C4-2B (cell line): Measurements from ENCODE around the gene NT5C2.

ENCODE experiments used
- H3K27ac ChIP-seq: fragments of 450-650 bp; 2 replicates; pipeline ENCODE4 v1.5.1; 2017
- ZFX ChIP-seq: fragments of 450-650 bp; IDR thresholded peaks from 2 replicates; pipeline ENCODE4 v1.6.1; 2017
- TF ChIP-seq, protein P1 (sequence below): fragments of 450-650 bp; conservative IDR thresholded peaks from 2 replicates; pipeline ENCODE4 v1.5.1; 2017; ENCODE audit warnings: mild to moderate bottlenecking

Gene NT5C2

DNA sequence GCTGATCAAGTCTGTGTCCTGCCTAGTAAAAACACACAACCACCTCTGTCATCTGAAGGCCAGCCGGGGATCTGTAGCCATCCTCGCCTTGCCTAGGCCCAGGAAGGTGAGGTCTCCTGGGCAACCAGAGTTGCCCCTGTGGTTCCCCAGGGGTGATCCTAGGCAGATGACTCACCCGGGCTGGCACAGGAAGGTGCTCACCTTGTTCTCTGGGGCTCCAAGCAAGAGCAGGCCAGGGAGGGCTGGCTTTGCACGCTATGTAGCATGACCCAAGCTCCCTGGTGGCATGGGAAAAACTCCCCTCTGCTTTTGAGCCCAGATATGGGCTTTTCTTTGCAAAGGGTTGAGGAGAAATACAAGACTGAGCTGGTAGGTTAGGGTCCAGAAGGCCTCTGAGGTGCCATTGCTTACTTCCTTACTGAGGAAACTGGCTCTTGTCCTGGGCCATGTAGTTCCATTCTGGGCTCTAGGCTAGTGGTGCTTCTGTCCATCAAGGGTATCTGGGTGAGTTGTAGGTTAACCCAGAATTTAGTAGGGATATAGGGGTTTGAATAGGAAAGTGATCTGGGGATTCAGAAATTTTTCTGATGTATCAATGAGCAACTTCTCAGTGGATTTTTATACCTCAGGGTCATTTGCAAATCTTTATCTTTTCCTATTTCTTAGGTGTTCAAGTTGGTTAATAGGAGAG, 112.0 kb downstream of the NT5C2 start:
- TF ChIP-seq ZFX: no peak
- TF ChIP-seq, protein P1, sequence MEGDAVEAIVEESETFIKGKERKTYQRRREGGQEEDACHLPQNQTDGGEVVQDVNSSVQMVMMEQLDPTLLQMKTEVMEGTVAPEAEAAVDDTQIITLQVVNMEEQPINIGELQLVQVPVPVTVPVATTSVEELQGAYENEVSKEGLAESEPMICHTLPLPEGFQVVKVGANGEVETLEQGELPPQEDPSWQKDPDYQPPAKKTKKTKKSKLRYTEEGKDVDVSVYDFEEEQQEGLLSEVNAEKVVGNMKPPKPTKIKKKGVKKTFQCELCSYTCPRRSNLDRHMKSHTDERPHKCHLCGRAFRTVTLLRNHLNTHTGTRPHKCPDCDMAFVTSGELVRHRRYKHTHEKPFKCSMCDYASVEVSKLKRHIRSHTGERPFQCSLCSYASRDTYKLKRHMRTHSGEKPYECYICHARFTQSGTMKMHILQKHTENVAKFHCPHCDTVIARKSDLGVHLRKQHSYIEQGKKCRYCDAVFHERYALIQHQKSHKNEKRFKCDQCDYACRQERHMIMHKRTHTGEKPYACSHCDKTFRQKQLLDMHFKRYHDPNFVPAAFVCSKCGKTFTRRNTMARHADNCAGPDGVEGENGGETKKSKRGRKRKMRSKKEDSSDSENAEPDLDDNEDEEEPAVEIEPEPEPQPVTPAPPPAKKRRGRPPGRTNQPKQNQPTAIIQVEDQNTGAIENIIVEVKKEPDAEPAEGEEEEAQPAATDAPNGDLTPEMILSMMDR: no peak
- no peak overlapping the region for H3K27ac ChIP-seq

DNA sequence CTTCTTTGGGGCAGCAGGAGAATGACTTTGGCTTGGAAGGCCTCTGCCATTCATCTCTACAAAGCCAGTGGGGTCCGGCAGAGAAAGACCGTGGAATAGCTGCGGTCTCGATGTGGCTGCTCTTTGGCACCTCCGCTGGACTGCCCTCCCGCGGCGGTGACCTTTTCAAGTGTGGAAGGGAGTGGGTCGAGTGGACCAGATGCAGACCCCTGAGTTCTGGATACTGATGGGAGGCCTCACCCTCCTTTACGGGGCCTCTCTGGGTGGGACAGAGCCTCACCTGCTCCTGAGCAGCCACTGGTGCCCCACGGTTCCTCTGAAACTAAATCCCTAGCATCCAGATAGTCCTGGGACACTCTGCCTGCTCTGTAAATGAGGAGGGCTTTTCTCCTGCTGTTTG, 113.1 kb downstream of the NT5C2 start:
- no peak for TF ChIP-seq ZFX
- TF ChIP-seq, protein P1: no peak
- H3K27ac ChIP-seq: no peak overlapping the region

DNA sequence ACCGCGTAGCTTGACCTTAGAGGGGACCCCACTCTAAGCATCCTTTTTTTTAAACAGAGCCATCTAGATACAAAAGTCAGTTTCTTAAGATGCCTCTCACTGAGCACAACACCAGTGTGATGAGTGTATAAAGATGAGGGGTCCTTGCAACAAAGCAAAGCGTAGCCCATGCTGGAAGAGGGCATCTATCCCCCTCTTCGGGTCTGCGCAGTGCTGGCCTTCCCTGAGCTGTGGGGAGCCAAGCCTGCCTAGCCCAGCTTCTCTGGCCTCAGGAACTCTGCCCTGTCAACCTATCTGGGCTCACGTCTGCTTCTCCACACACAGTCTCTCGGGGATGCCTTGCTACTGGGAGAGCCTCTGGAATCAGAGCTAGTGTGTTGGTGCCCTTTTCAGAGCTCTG, 114.0 kb downstream of the NT5C2 start:
- H3K27ac ChIP-seq: no peak overlapping the region
- TF ChIP-seq, protein P1: no peak
- TF ChIP-seq ZFX: no peak

DNA sequence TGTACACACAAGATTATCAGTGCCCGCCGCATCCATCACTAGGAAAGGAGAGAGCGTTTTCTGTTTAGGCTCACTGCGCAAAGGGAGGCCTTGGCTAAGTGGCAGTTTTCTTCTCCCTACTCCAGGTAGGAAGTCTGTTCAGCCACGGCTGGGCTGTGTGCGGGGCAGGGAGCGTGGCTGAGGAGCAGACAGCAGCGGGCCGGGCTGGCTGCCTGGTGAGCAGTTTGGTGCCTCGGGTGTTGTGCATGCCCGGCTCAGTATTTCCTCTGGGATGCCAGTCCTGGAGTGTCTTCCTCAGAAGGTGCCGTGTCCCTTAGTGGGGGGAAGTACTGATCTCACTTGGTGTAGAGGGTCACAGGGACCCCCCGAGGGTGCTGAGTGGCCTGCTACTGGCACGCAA, 114.4 kb downstream of the NT5C2 start:
- no peak for TF ChIP-seq ZFX
- TF ChIP-seq, protein P1: no peak

DNA sequence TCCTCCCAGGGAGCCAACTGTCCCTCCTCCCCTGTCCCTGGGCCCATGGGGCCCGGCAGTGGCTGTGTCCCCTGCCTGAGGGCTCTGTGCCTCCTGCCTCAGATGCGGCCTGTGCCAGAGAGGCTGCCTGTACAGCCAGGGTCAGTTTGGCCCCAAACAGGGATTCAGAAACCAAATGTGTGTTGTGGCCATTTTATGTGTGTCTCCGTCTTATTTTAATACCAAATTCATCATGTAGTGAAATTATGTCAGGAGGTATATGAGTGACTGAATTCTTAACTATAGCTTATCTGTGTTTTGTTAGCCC, 114.8 kb downstream of the NT5C2 start:
- no peak overlapping the region for H3K27ac ChIP-seq
- TF ChIP-seq, protein P1: no peak
- no peak for TF ChIP-seq ZFX

More for the DNA sequence above, 114.4 kb downstream of the NT5C2 start:
- no peak overlapping the region for H3K27ac ChIP-seq

DNA sequence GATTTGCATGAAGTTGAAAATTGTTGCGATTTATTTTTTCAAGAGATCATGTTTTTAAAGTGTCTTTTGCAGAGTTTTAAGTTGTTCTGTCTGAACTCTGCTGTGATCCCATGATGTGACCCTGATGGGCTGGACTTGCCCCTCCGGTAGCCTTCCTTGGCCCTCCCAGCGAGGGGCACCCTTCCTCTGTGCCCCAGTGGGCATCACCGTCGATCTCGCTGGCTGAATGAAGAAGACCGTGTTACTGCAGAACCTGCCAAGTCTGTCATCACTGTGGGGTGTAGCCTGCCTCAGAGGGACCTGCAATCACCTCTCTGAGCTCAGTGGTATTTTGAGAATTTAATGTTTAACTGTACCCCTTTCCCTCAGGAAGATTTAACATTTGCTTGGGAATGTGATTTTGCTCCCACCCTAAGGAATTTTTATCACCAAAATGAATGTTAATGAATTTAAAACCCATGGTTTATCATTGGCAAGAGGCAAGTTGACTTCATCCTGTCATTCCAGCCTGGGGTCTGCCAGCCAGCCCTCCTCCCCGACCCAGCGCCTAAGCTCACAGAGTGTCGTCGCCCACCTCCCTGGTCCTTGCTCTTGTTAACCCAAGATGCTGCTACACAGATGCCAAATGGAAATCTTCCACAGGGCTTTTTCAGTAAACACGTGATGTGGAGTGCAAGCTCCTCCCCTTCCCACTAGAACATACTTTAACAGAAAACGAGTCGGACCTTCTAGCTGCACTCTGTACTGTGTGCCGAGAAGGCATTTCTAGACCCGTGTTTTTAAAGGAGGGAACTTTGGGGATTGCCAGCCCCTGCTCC, 115.4 kb downstream of the NT5C2 start:
- TF ChIP-seq, protein P1: no peak
- TF ChIP-seq ZFX: no peak
- H3K27ac ChIP-seq: no peak overlapping the region

DNA sequence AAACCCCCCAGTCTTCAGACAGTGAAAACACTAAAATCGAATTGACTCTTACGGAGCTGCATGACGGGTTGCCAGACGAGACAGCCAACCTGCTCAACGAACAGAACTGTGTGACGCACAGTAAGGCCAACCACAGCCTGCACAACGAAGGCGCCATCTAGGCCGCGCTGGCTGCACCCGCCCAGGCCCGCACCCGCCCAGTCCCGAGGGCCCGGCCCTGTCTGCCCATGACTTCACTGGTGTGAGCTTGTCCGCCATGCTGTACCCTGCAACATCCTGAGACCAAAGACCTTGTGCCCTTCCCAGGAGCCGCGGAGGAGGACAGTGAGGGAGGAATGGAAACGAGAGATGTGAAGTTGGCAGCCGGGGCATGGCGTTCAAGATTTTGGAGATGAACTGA, 116.1 kb downstream of the NT5C2 start:
- no peak overlapping the region for H3K27ac ChIP-seq
- TF ChIP-seq ZFX: no peak
- TF ChIP-seq, protein P1: no peak
